IMR-90 (cell line): Measurements from ENCODE around the gene FOXK1. TPM values are rescaled to one million over a fixed set of nuclear protein-coding genes. Genes with fewer than 3 reads are reported as not detected.

ENCODE experiments used
- ATAC-seq: fragments of 200-7000 bp; cut with Tn5 transposase; 2 replicates; pipeline ENCODE4 v1.9.1; 2020; ENCODE audit warnings: low read depth, mild to moderate bottlenecking, moderate library complexity
- BruUV-seq: library from RNA; stranded (reverse); fragments of 400-500 nt; replicated peaks from 2 replicates; lab custom pipeline; 2021; lab: Mats Ljungman, UMichigan
- CTCF ChIA-PET: fragments of 300-600 bp; formaldehyde crosslinking; extraction: SDS; loops from one replicate; lab custom pipeline; 2021; ENCODE audit warnings: antibody characterized with exemption; lab: Yijun Ruan, JAX
- POLR2A ChIA-PET: fragments of 300-600 bp; sonication (Branson Sonifier 250); formaldehyde crosslinking; loops from one replicate; lab custom pipeline; 2022; ENCODE audit warnings: antibody characterized with exemption; ENCODE audit not compliant: unreplicated experiment; lab: Charles Lee
- DNase-seq: peaks from one replicate; pipeline ENCODE4 v3.0.0; 2013
- H2AFZ ChIP-seq: replicated peaks from 2 replicates; pipeline ENCODE3; 2013; ENCODE audit warnings: low read length, mild to moderate bottlenecking; ENCODE audit not compliant: poor library complexity
- H2AK5ac ChIP-seq: 2 replicates; pipeline ENCODE4 v1.6.1; 2013; ENCODE audit warnings: low read depth, low read length, inconsistent platforms
- H2AK9ac ChIP-seq: replicated peaks from 2 replicates; pipeline ENCODE3; 2013; ENCODE audit warnings: mild to moderate bottlenecking, low read depth, low read length, moderate library complexity; ENCODE audit not compliant: poor library complexity
- H2BK120ac ChIP-seq: 2 replicates; pipeline ENCODE4 v1.6.1; 2013; ENCODE audit warnings: low read depth, low read length, inconsistent platforms
- H2BK15ac ChIP-seq: 3 replicates; pipeline ENCODE4 v1.6.1; 2013; ENCODE audit warnings: low read depth, low read length, inconsistent platforms
- H2BK20ac ChIP-seq: 2 replicates; pipeline ENCODE4 v1.6.1; 2013; ENCODE audit warnings: low read depth, mild to moderate bottlenecking, inconsistent platforms, low read length, moderate library complexity
- H2BK5ac ChIP-seq: 2 replicates; pipeline ENCODE4 v1.6.1; 2013; ENCODE audit warnings: mild to moderate bottlenecking, low read depth, low read length, inconsistent platforms; ENCODE audit not compliant: poor library complexity, severe bottlenecking
- H3K14ac ChIP-seq: replicated peaks from 2 replicates; pipeline ENCODE4 v1.6.1; 2013; ENCODE audit warnings: low read depth, low read length, inconsistent platforms
- H3K18ac ChIP-seq: 2 replicates; pipeline ENCODE4 v1.6.1; 2013; ENCODE audit warnings: low read depth, low read length, control low read depth
- H3K23ac ChIP-seq: 2 replicates; pipeline ENCODE4 v1.6.1; 2013; ENCODE audit warnings: low read depth, low read length, inconsistent platforms
- H3K27ac ChIP-seq: 2 replicates; pipeline ENCODE4 v1.5.1; 2013; ENCODE audit warnings: mild to moderate bottlenecking, control low read depth, low read length; ENCODE audit not compliant: insufficient read depth
- H3K27me3 ChIP-seq: 2 replicates; pipeline ENCODE4 v1.6.1; 2013; ENCODE audit warnings: low read length; ENCODE audit not compliant: control insufficient read depth, insufficient read depth
- H3K36me3 ChIP-seq: 2 replicates; pipeline ENCODE4 v1.6.1; 2013; ENCODE audit warnings: low read length, mixed read lengths; ENCODE audit not compliant: control insufficient read depth, insufficient read depth
- H3K4ac ChIP-seq: 2 replicates; pipeline ENCODE4 v1.6.1; 2013; ENCODE audit warnings: low read depth, low read length, inconsistent platforms
- H3K4me1 ChIP-seq: 2 replicates; pipeline ENCODE4 v1.6.1; 2013; ENCODE audit warnings: low read length, mixed read lengths; ENCODE audit not compliant: control insufficient read depth, insufficient read depth
- H3K4me2 ChIP-seq: 2 replicates; pipeline ENCODE4 v1.6.1; 2013; ENCODE audit warnings: low read depth, mild to moderate bottlenecking, control low read depth, low read length, moderate library complexity
- H3K4me3 ChIP-seq: 2 replicates; pipeline ENCODE4 v1.5.1; 2013; ENCODE audit warnings: low read depth, mild to moderate bottlenecking, control low read depth, low read length, moderate library complexity; ENCODE audit not compliant: insufficient read depth
- H3K56ac ChIP-seq: 2 replicates; pipeline ENCODE4 v1.6.1; 2013; ENCODE audit warnings: low read length, inconsistent platforms; ENCODE audit not compliant: insufficient read depth; ENCODE audit errors: extremely low read depth
- H3K79me1 ChIP-seq, 2 experiments: 2 replicates each; pipeline ENCODE4 v1.6.1; 2013; ENCODE audit warnings: low read length in 2 of 2, inconsistent platforms in 1 of 2, low read depth in 1 of 2
- H3K9ac ChIP-seq: 2 replicates; pipeline ENCODE4 v1.6.1; 2013; ENCODE audit warnings: low read depth, low read length, control low read depth
- H3K9me1 ChIP-seq: 2 replicates; pipeline ENCODE4 v1.6.1; 2013; ENCODE audit warnings: low read length, inconsistent platforms; ENCODE audit not compliant: insufficient read depth
- H3K9me3 ChIP-seq: 2 replicates; pipeline ENCODE4 v1.6.1; 2013; ENCODE audit warnings: low read length; ENCODE audit not compliant: control insufficient read depth, insufficient read depth
- H4K20me1 ChIP-seq: 2 replicates; pipeline ENCODE4 v1.6.1; 2013; ENCODE audit warnings: low read length, inconsistent platforms; ENCODE audit not compliant: insufficient read depth
- H4K5ac ChIP-seq: 2 replicates; pipeline ENCODE4 v1.6.1; 2013; ENCODE audit warnings: mild to moderate bottlenecking, low read depth, low read length, control low read depth
- H4K8ac ChIP-seq, 2 experiments: 2 replicates each; pipeline ENCODE4 v1.6.1; 2013; ENCODE audit warnings: low read depth in 2 of 2, low read length in 2 of 2, control low read depth in 1 of 2, inconsistent platforms in 1 of 2
- H4K91ac ChIP-seq: 2 replicates; pipeline ENCODE4 v1.6.1; 2013; ENCODE audit warnings: low read depth, low read length, inconsistent platforms; ENCODE audit not compliant: insufficient read depth
- FOS ChIP-seq: fragments of 150-350 bp; IDR thresholded peaks from 2 replicates; pipeline ENCODE4 v1.6.1; 2016; ENCODE audit warnings: low read depth, low read length
- POLR2A ChIP-seq: IDR thresholded peaks from 2 replicates; pipeline ENCODE4 v1.6.1; 2012; ENCODE audit warnings: mild to moderate bottlenecking, low read depth, low read length
- SMC3 ChIP-seq: fragments of 150-350 bp; IDR thresholded peaks from 2 replicates; pipeline ENCODE4 v1.6.1; 2016; ENCODE audit warnings: low read depth, mild to moderate bottlenecking, antibody characterized with exemption, low read length, moderate library complexity
- WGBS, 2 experiments: methylation state at CpG; one replicate each; pipeline versions ENCODE4 v1.1.5 to v1.1.7; 2013; ENCODE audit warnings: missing lambda C conversion rate in 2 of 2; ENCODE audit not compliant: insufficient read length in 1 of 2; ENCODE audit errors: extremely low coverage in 2 of 2; 5-methylcytosine and 5-hydroxymethylcytosine counted together
- dilution Hi-C: fragments of 300-500 bp; cut with HindIII; formaldehyde crosslinking; loops from one replicate; pipeline ENCODE4 v1.14.3; 2018; ENCODE audit warnings: low sequenced_read_pairs; ENCODE audit not compliant: unreplicated experiment
- in situ Hi-C: fragments of 300-500 bp; cut with MboI; formaldehyde crosslinking; loops from 3 replicates; pipeline ENCODE4 v1.14.3; 2019; ENCODE audit warnings: low sequenced_read_pairs, inconsistent platforms, mixed read lengths
- intact Hi-C: fragments of 100-400 bp; cut with micrococcal nuclease; formaldehyde crosslinking; loops from 2 replicates; pipeline ENCODE4 v1.10.0; 2022
- polyA plus RNA-seq, 3 experiments: library from polyadenylated mRNA; depleted of rRNA; stranded (reverse); fragments of >200 nt; gene quantifications; 2 replicates each; pipeline ENCODE4 v1.2.3, GENCODE V29; 2012; ENCODE audit warnings: low replicate concordance in 1 of 3
- total RNA-seq: library from RNA; depleted of rRNA; stranded (reverse); fragments of >200 nt; gene quantifications from 2 replicates; pipeline ENCODE4 v1.2.3, GENCODE V29; 2012

Gene FOXK1
- total and polyA plus RNA-seq, 2 of the 4 experiments (the other 2 are of a cell fraction), result 4.3 to 8.8 TPM

DNA sequence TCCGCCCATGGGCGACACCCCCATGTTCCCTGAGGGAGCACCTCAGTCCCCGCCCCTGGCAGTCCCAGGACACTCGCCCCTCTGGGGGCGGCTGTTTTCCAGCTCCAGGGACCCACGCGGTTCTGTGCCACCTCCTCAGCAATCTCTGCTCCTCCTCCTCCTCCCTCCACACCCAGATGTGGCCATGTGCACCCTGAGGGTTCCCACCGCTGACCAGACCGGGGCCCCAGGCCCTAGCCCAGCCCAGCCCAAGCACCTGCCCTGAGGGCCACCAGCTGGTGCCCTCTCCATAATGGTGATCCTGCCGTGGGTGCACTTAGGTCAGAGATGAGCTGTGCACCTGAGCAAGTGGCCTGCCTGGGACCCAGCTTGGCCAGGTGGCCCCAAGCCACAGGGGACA is 118.4 kb downstream of the FOXK1 start:
- H2AK5ac ChIP-seq, result no peak overlapping the region
- H3K9me1 ChIP-seq, result no peaks in the 10 kb centered on the region
- H3K9ac ChIP-seq, result no peak overlapping the region
- H3K23ac ChIP-seq, result no peak overlapping the region
- DNase-seq (no peak), ATAC-seq (no peak)
- no peaks in the 10 kb centered on the region for H4K20me1 ChIP-seq
- no peak overlapping the region for H2BK120ac ChIP-seq
- no peak overlapping the region for H2BK20ac ChIP-seq
- H3K4me3 ChIP-seq, result no peak overlapping the region
- dilution Hi-C loops (no loop called here), intact Hi-C loops (no loop called here), in situ Hi-C loops (no loop called here)
- H3K36me3 ChIP-seq, result no peaks in the 10 kb centered on the region
- H3K4me2 ChIP-seq, result no peak overlapping the region
- ChIA-PET POLR2A (no interaction called here), CTCF (interaction anchor here (1.1 kb wide), 1 partner anchor 284 kb away, joined by 3 read pairs; no protein-coding TSS in a partner anchor)
- no peak overlapping the region for H3K18ac ChIP-seq
- no peak overlapping the region for H2AK9ac ChIP-seq
- H3K79me1 ChIP-seq, result no peaks in the 10 kb centered on the region
- H2BK5ac ChIP-seq, result no peak overlapping the region
- H3K4me1 ChIP-seq, result no peaks in the 10 kb centered on the region
- WGBS, 2 experiments, result 84% methylated on average over 3 of the region's 10 CpGs; no CpG with 5 or more reads in 1 of the 2 experiments
- no peak overlapping the region for H3K27ac ChIP-seq
- TF ChIP-seq SMC3, result no peak
- no peak for TF ChIP-seq FOS
- TF ChIP-seq POLR2A, result no peak
- no peak overlapping the region for H4K91ac ChIP-seq
- H3K56ac ChIP-seq, result no peak overlapping the region
- no peak overlapping the region for H2AFZ ChIP-seq
- no peaks in the 10 kb centered on the region for H3K9me3 ChIP-seq
- H3K4ac ChIP-seq, result no peak overlapping the region
- H2BK15ac ChIP-seq, result no peak overlapping the region
- no peak overlapping the region for H4K8ac ChIP-seq
- H4K5ac ChIP-seq, result no peak overlapping the region
- H3K14ac ChIP-seq, result no peak overlapping the region
- no TSS peak for BruUV-seq
- no peaks in the 10 kb centered on the region; the same call in 1 of the 2 replicates for H3K27me3 ChIP-seq
